Lower leg skin (tissue), 3 donors: ENCODE results near the gene KRTAP5-4.
"Not testable (repeated sequence)": the region's sequence is repeated elsewhere in the genome, so short reads cannot be mapped to it uniquely, and the experiment has no call there.

Experiments
- CTCF ChIP-seq, 3 donors: fragments of 450-650 bp; IDR thresholded peaks; one replicate each; pipeline ENCODE4 v1.5.1; 2016; ENCODE audit warnings: antibody characterized with exemption in 3 of 3, mild to moderate bottlenecking in 3 of 3, moderate library complexity in 2 of 3
- POLR2A ChIP-seq, 2 donors: fragments of 450-650 bp; IDR thresholded peaks; one replicate each; pipeline ENCODE4 v1.6.1; 2016 to 2017; ENCODE audit warnings: antibody characterized with exemption in 2 of 2, mild to moderate bottlenecking in 1 of 2, moderate library complexity in 1 of 2

- not testable (repeated sequence) for TF ChIP-seq POLR2A, CTCF (IDR thresholded peaks at IDR 0.05)
Observed at GRCh38 chr11:1646540-1646939, 24.6 kb upstream of the KRTAP5-4 start.
